Raji (cell line): ENCODE results near the gene KANSL1.
A peak's percentile ranks its signal among the peaks of the same experiment; 100 is the strongest.

Experiments
- POLR2A ChIP-seq: IDR thresholded peaks from 2 replicates; pipeline ENCODE4 v1.6.1; 2011; ENCODE audit warnings: low read depth, low read length, control low read depth; ENCODE audit not compliant: insufficient read depth

The KANSL1 gene

DNA sequence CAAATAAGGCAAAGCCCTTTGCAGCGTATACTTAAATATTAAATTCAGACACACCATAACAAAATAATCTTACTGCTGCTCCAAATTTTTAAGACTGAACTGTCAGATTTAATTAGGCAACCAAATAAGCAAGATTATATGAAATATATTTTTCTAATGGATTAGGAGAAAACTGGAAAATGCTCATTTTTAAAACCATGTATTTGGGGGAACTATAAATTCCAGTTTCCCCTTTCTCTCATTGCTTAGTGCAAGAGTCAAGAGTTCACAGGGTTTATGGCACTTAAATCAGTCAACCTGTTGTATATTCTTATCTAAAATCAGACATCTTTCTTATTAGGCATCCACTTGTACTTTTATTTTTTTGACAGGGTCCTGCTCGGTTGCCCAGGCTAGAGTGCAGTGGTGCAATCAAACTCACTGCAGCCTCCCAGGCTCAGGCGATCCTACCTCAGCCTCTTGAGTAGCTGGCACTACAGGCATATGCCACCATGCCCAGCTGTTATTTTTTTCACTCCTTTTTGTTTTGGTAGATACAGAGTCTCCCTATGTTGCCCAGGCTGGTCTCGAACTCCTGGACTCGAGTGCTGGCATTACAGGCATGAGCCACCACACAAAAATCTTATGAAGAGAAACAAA lies 2.1 kb upstream of the KANSL1 start:
- no peak for TF ChIP-seq POLR2A

DNA sequence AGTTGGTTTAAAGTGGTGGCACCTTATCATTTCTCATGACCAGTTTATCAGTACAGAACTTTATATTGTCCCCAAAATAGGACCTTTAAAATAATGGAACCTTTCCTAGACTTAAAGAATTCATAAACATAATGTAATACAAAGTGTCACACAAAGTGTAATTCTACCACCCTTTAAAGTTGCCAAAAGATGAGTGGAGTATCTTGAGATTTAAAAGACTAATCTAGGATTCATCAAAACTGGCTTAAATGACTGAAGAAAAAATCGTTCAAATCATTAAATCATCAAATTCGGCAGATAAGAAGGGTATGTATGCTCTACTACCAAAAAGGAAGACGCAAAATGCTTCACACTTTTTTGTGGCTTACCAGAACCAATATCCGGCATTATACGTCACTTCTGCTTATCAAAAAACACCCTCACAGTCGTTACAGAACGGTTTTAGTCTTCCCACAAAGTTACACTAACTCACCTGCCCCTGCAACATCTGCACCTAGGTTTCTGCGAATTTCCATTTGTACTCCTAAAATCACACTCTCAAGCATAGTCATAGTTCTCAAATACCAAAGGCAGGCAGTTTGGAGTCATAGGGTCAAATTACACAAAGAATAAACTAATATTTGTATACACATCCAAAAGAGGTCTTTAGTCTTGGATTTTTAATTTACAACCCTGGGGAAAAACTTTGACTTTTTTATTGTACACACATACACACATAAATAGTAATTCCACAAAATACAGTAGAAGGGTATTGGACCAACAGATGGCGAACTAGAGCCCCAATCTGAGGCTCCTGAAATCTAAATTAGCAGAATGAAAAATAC lies 1.4 kb upstream of the KANSL1 start:
- TF ChIP-seq POLR2A: 0 out of 2 replicates have a peak, but pooled peaks have one; percentile 24

DNA sequence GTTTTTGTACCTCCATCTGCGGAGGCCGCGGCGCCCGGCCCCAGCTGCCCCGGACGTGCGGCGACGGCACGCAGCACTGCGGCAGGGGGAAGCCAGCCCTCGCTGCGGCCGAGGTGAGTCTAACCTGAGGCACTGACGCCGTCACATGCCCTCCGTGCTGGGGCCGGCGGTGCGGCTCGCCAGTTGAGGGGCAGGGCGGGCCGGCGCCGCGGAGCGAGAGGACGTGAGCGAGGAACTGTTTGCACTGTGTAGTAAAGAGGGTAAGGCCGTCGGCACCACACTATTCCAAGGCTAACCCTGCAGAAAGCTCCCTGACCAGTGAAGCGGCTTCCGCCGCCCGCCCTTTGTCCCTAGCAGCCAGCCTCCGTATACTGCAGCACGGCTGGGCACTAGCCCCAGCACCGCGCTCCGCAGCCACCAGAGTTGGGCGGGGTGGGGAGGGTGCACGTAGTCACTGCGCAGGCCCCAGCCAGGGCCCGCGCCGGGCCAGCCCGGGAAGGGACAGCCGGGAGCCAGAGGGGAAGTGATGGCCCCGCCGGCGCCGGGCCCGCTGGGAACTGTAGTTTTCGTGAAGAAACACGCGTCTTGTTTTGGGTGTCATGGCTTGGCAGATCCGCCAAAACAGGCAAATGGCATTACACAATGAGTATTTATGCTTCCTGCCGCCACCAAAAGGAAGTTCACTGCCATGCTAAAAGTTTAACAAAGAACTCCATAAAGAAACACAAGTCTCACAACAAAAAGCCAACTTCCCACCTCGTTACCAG lies 580 bp upstream of the KANSL1 start:
- TF ChIP-seq POLR2A: peak; percentile 90

DNA sequence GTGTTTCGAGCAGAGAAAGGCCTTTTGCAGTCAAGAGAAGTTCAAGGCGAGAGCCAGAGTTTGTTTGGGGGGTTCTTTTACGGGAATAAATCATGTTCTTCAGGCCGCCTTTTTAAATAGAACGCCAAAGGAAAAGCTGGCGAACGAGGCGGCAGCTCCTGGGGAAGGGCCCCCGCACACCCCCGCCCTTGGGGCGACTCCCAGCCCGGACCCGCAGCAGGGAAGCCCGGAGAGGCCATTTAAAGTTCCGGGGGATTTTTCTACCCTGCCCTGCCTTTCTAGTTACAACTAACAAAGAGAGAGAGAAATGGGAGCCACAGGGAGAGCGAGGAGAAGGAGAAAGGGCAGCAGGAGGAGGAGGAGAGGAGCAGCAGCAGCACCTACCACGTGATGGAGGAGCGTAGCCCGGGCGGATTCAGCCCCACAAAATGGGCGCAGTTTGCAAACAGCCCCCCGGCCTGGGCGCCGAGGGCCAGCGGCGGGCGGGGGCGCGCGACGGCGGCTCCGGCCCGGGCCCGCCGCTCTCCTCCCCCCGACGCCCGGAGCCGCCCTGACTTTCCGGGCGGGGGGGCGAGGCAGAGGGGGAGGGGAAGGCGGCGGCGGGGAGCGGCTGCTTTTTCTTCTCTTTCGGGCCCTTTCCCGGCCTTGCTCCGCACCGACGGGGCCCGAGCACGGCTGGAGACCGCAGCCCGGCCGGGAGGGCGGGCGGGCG lies 634 bp downstream of the KANSL1 start:
- TF ChIP-seq POLR2A: peak; percentile 63; the same call in 1 of the 2 replicates

DNA sequence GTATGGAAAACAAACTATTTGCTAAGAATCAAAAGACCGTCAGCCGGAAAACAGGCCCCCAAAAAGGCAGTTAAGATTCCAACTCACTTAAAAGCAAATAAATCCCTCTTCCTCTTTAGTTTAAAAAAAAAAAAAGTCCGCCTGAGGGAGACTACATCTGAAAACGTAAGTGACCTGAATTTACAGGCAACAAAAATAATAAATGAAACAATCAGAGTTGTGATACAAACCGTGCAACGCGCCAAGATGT lies 1.1 kb downstream of the KANSL1 start:
- no peak for TF ChIP-seq POLR2A

DNA sequence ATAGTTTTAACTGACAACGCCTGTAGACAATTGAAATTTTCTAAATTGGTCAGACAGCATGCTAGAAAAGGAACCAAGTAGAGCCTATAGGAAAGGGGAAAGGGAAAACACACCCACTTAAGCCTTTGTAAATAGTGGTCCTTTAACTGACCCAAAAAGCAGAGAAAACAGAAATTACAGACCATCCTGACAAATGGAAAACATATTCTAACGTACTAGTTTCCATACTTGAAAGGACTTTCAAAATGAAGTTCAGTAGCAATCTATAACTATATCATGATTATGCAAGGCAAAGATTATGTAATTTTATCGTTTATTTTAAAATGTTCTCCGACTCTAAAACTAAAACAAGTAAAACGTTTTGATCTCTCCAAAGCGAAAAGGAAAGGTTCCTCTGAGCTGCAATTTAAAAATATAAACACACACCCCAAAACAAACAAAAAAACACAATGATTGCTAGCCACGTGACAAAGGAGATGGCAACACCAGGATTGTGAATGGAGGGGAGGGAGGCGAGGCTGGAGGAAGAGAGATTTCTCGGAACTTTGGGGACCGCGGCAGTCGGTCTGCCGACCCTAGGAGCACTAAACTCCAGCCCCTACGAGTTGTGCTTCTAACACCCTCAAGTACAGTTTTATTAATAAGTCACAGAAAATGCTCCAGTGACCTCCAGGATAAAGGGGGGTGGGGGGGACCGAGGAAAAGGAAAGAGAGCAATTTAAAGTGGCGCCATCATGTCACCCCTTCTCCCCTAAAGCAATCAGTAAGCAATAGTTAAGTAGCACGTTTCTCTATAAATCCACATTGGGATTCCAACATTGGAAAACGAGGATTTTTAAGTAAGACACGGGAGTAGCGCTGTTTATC lies 1.7 kb downstream of the KANSL1 start:
- TF ChIP-seq POLR2A: no peak

DNA sequence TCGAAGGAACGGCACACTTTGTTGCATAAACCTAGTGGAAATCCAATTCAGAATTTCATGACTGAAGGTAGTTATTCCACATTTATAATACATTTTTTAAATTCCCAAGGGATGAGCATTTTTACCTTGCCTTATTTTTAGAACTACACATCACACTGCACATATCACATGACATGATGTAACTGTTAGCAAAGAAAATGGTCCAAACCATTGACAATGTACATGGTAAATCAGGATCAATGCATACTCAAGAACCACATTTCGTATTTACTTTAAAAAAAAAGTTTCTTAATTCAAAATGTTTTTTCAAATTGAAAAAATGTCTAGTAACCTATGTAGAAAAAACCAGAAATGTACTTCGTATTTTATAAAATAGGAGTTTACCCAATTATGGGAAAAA lies 2.5 kb downstream of the KANSL1 start:
- no peak for TF ChIP-seq POLR2A

DNA sequence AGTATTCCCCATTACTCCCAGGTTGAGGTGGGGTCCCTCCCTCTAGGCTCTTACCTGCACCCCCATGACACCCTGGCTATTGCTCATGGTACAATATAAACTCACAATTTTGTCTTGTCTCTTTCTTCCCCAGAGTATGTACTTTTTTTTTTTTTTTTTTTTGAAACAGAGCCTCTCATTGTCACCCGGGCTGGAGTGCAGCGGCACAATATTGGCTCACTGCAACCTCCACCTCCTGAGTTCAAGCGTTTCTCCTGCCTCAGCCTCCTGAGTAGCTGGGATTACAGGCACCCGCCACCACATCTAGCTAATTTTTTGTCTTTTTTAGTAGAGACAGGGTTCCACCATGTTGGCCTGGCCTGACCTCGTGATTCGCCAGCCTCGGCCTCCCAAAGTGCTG lies 8.5 kb downstream of the KANSL1 start:
- no peak for TF ChIP-seq POLR2A

DNA sequence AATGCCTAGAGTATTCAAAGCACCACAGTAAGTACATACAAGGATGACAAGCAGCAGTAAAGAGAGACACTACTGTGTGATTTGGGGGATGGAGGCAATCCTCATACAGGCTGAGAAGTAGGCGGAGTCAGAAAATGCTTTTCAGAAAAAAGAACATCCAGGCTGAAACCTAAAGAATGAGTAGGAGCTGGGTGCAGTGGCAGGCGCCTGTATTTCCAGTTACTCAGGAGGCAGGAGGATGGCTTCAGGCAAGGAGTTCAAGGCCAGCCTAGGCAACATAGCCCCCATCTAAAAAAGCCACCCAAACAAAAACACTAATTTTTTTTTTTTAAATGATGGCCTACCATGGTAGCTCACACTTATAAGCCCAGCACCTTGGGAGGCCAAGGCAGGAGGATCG lies 10.3 kb downstream of the KANSL1 start:
- TF ChIP-seq POLR2A: no peak

DNA sequence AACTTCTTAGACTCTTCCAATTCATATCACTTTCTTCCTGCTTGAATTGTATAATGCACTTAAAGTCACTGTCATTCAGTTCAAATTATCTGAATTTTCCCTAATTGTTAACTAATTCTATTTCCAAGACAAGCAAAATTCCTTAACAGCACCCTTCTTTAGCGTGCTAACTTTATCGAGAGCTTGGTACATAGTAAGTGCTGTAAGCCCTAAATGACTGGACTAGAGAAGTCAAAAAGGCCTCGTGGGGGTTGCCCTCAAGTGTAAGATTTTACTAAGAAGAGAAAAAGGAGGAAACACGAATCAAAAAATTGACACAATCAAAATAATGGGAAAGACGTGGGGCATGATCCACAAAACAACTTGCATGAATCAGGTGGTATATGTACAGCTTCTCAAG lies 11.3 kb downstream of the KANSL1 start:
- TF ChIP-seq POLR2A: no peak

DNA sequence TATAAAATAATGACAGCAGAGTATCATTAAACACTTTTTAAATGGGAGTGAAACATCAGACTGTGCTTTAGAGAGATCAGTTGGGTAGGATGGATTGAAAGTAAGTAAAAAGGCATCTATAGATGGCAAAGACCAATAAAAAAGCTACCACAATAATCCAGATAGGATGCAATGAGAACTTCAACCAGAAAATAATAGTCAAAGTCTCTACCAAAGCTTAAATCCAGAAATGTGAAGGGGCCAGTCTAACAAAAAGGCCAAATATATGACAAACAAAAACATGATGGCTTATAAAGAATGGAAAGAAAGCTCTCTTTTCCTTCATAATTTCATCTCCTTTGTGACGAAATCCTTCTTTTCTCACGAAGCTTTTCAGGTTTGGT lies 12.3 kb downstream of the KANSL1 start:
- no peak for TF ChIP-seq POLR2A

DNA sequence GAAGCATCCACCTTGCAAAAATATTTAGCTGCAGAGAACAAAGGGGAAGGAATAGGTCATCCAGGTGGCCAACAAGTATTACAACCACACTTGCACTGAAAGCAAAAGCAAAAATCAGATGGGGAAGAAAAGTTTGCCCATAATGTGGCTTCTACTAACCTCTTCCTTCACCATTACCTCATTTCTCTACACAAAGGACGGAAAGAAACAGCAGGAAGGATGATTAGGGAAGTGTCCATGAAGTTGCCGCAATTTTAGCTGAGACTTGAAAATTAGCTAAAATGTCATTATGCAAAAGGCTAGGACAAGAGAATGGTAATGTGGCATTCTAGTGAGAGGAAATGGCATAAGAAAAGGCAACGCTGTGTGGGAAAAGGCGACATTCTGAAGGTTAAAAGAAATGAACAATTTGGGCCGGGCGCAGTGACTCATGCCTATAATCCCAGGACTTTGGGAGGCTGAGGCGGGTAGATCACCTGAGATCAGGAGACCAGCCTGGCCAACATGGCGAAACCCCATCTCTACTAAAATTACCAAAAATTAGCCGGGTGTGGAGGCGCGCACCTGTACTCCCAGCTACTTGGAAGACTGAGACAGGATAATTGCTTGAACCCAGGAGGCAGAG lies 13.7 kb downstream of the KANSL1 start:
- no peak for TF ChIP-seq POLR2A

DNA sequence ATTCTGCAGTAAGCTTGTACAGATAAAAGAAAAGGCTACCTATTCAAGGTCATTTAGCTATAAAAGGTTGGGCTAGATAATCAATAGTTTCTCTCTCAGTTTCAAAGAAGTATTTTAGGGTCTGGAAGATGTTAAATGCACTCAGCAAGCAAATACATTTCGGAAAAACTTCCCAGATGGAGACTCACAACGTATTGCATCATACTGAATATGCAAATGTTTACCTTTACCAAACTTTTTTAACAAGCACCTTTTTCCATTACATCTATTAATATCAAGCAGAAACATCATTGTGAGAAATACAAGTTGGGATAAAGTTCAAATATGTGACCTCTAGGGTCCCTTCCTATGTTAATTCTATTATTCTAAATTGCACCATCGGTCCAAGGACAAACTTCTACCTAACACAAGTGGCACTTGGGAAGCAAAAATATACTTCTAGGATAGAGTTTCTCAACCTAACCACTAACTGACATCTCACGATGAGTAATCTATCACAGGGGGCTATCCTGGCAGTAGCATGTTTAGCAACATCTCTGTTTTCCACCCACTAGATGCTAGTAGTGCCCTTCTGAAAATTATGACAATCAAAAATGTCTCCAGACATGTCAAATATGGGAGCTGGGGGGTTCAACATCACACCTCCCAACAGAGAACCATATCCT lies 14.5 kb downstream of the KANSL1 start:
- no peak for TF ChIP-seq POLR2A

DNA sequence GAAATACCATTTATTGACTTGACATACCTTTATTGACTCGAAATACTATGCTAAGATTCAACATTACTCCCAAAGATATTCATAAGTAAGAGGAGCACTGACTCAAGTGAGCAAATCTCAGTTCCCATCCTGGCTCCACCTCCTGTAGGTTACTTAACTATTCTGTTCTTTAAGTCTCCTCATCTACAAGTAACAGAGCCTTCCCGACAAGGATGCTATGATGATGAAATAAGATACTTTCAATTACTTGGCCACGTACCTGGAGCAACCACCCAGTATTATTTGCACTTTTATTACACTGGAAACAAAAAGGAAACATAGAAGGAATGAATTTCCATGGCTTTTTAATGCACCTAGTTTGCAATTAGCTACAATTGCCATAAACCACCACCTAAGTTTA lies 16.3 kb downstream of the KANSL1 start:
- no peak for TF ChIP-seq POLR2A
